ENCODE results near the gene PLCD1.
"Not testable (repeated sequence)": the region's sequence is repeated elsewhere in the genome, so short reads cannot be mapped to it uniquely, and the experiment has no call there.

The PLCD1 gene

GRCh38 chr3:38029400-38030125 lies at the start of gene PLCD1:
Gene PLCD1 (minus strand): TSS chr3:38029642. CDS start chr3:38029539, 103 bp downstream.
- no peak for TF ChIP-seq CTCF (IDR thresholded peaks at IDR 0.05; ENCODE audit: low read depth, low read length, missing control alignments)
- DNase-seq (ENCODE audit: low read depth), result no peak
- no peak within 1 kb of the TSS for H3K4me3 ChIP-seq (ENCODE audit: low read depth, low read length)

DNA sequence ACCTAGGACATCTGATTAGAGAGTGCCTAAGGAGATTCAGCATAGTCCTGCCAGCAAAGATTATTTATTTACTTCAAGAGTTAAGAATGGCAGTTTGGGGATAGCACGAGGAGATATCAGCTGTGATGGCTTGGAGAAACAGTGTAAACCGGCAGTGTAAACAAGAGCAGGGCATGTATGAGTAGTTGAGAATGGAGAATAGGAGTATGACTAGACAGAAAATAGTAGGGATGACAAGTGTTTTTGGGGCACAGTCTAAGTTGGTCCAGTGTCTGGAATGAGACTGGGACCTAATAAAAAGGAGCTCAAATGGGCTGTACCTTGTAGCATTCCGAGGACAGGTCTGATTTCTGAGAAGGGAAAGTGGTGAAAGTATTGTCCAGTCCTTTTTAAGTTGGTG lies 47.6 kb upstream of the PLCD1 start:
- H3K4me3 ChIP-seq (ENCODE audit: low read depth, low read length); DNase-seq (ENCODE audit: low read depth): not testable (repeated sequence)

DNA sequence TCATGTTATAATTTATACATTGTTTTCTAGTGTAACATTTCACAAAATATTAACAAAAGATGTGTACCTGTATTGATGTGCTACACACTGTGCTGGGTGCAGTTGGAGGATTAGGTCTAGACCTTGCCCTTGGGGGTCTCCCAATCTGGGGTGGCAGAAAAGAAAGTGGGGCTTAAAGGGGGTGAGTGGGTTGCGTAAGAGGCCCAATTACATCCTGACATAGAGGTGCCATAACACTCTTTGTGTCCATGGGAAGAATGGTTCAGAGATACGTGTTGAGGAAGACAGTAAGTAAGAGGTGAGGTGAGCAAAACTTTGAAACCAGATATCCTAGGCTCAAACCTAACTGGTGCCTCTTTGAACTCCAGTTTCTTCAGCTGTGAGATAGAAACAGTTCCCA lies 40.6 kb upstream of the PLCD1 start:
- no peak for DNase-seq (ENCODE audit: low read depth)
- H3K4me3 ChIP-seq (ENCODE audit: low read depth, low read length), result no peak overlapping the region

GRCh38 chr3:38067508-38068233 lies 38.2 kb upstream of the PLCD1 start:
- H3K4me3 ChIP-seq (ENCODE audit: low read depth, low read length), result no peak overlapping the region
- no peak for TF ChIP-seq CTCF (IDR thresholded peaks at IDR 0.05; ENCODE audit: low read depth, low read length, missing control alignments)
- DNase-seq (ENCODE audit: low read depth), result no peak

More for the DNA sequence above, 40.6 kb upstream of the PLCD1 start:
- no peak for TF ChIP-seq CTCF (IDR thresholded peaks at IDR 0.05; ENCODE audit: low read depth, low read length, missing control alignments)

DNA sequence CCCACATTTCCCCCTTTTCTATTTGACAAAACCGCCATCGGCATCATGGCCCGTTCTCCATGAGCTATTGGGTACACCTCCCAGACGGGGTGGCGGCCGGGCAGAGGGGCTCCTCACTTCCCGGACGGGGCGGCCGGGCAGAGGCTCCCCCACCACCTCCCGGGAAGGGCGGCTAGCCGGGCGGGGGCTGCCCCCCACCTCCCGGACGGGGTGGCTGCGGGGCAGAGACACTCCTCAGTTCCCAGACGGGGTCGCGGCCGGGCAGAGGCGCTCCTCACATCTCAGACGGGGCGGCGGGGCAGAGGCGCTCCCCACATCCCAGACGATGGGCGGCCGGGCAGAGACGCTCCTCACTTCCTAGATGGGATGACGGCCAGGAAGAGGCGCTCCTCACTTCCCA lies 35.0 kb upstream of the PLCD1 start:
- DNase-seq (ENCODE audit: low read depth), result not testable (repeated sequence)

GRCh38 chr3:38062809-38063208 lies 33.4 kb upstream of the PLCD1 start:
- DNase-seq (ENCODE audit: low read depth), result no peak
- no peak overlapping the region for H3K4me3 ChIP-seq (ENCODE audit: low read depth, low read length)
- no peak for TF ChIP-seq CTCF (IDR thresholded peaks at IDR 0.05; ENCODE audit: low read depth, low read length, missing control alignments)

More for the DNA sequence above, 35.0 kb upstream of the PLCD1 start:
- not testable (repeated sequence) for H3K4me3 ChIP-seq (ENCODE audit: low read depth, low read length)

DNA sequence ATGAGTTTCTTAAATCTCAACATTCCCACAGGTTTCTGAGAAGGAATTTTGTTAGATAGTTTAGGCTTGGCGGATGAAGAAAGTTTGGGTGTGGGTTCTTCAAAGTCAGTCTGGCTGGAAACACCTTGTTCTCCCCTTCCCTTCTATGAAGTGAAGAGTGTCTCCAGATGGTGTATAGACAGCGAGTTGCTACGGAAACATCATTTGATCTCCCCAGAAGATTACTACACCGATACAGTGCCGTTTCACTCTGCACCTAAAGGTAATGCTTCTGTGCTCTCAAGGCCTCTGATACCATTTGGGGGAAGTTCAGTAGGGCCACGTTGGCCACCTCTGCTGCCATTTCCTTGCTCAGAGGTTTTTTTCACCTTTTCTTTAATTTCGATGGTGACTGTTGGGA lies 30.1 kb upstream of the PLCD1 start:
- no peak for DNase-seq (ENCODE audit: low read depth)
- no peak for TF ChIP-seq CTCF (IDR thresholded peaks at IDR 0.05; ENCODE audit: low read depth, low read length, missing control alignments)
- no peak overlapping the region for H3K4me3 ChIP-seq (ENCODE audit: low read depth, low read length)

DNA sequence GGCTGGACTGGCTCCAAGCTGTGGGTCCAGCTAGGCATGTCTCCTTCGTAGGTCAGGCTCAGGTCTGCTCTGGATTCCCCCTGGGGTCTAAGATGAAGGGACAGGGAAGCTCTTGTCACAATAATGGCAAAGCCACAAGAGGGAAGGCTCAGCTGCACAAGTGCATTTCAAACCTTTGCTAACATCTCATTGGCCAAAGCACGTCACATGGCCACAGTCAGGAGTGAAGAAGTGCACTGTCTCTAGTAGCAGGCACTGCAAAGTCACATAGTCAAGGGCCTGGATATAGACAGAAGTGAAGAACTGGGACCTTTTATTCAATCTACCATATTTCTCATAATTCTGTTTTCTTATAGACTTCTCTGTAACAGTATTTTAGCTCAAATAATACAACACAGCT lies 29.7 kb upstream of the PLCD1 start:
- DNase-seq (ENCODE audit: low read depth), result no peak
- H3K4me3 ChIP-seq (ENCODE audit: low read depth, low read length), result no peak overlapping the region
- no peak for TF ChIP-seq CTCF (IDR thresholded peaks at IDR 0.05; ENCODE audit: low read depth, low read length, missing control alignments)
